K562 (cell line): Measurements from ENCODE around the gene TCFL5. TPM values are rescaled to one million over a fixed set of nuclear protein-coding genes. Genes with fewer than 3 reads are reported as not detected.

Experiments used
- BCOR ChIP-seq: fragments of 450-650 bp; IDR thresholded peaks from 2 replicates; pipeline ENCODE4 v1.6.1; 2016
- DNMT1 ChIP-seq: fragments of 450-650 bp; IDR thresholded peaks from 2 replicates; pipeline ENCODE4 v1.6.1; 2016; ENCODE audit warnings: antibody characterized with exemption, mild to moderate bottlenecking
- EZH2 ChIP-seq: IDR thresholded peaks from 2 replicates; pipeline ENCODE4 v1.6.1; 2012; ENCODE audit warnings: low read depth, mild to moderate bottlenecking, inconsistent platforms, low read length, borderline replicate concordance
- HMGXB4 ChIP-seq: sonication (generic); formaldehyde crosslinking; IDR thresholded peaks from 2 replicates; pipeline ENCODE4 v1.8.1; 2023; ENCODE audit warnings: mild to moderate bottlenecking, missing genetic modification reagents
- MEF2A ChIP-seq: IDR thresholded peaks from 2 replicates; pipeline ENCODE4 v1.6.1; 2011; ENCODE audit warnings: low read depth, mild to moderate bottlenecking, low read length, moderate library complexity; ENCODE audit not compliant: control insufficient read depth
- MNT ChIP-seq, 2 experiments: fragments of 450-650 bp; conservative IDR thresholded peaks; 2 replicates each; pipeline ENCODE4 v1.6.1; 2017; ENCODE audit warnings: mild to moderate bottlenecking in 2 of 2, moderate library complexity in 2 of 2
- NONO ChIP-seq, 2 experiments: fragments of 200-400 bp in 1 of 2; fragments of 450-650 bp in 1 of 2; formaldehyde crosslinking in 1 of 2; IDR thresholded peaks; 2 replicates each; pipeline ENCODE4 v1.6.1; 2017; ENCODE audit warnings: low read depth in 2 of 2, mild to moderate bottlenecking in 2 of 2, moderate library complexity in 2 of 2, low read length in 1 of 2
- RBBP5 ChIP-seq: fragments of 200-600 bp; sonication (generic); IDR thresholded peaks from 2 replicates; pipeline ENCODE4 v1.6.1; 2012; ENCODE audit warnings: borderline replicate concordance, mild to moderate bottlenecking, low read length, control low read depth, inconsistent platforms; ENCODE audit not compliant: insufficient read depth, poor library complexity, severe bottlenecking
- REST ChIP-seq, 2 experiments: fragments of 450-650 bp; formaldehyde crosslinking in 1 of 2; IDR thresholded peaks; 2 replicates each; pipeline versions ENCODE4 v1.4.0 to v1.6.1; 2014 to 2020; ENCODE audit warnings: mild to moderate bottlenecking in 2 of 2, borderline replicate concordance in 1 of 2, low read depth in 1 of 2
- SMAD1 ChIP-seq: fragments of 150-350 bp; IDR thresholded peaks from 2 replicates; pipeline ENCODE4 v1.6.1; 2014; ENCODE audit warnings: low read length, low read depth; ENCODE audit not compliant: partially characterized antibody
- ZNF347 ChIP-seq: fragments of 450-650 bp; formaldehyde crosslinking; IDR thresholded peaks from 2 replicates; pipeline ENCODE4 v1.4.0; 2020; ENCODE audit warnings: low read depth, mild to moderate bottlenecking, moderate library complexity
- polyA plus RNA-seq, 8 experiments: library from polyadenylated mRNA; depleted of rRNA in 4 of 8; stranded (reverse) in 5 of 8; unstranded in 3 of 8; fragments of >200 nt; fragmentation: Nextera tagmentation in 2 of 8; fragmentation: Illumina TruSeq in 1 of 8; extraction: Ambion mirVana in 2 of 8; extraction: Trizol in 1 of 8; gene quantifications; 2 replicates each; pipeline versions ENCODE4 v1.2.1 to v1.2.3, GENCODE V29; 2011 to 2014; ENCODE audit warnings: inconsistent platforms in 1 of 8, missing spikeins in 1 of 8
- total RNA-seq, 7 experiments: library from RNA; depleted of rRNA in 6 of 7; stranded (reverse); fragments of >200 nt in 6 of 7; fragmentation: Illumina TruSeq in 2 of 7; extraction: Trizol in 2 of 7; gene quantifications; 2 replicates each; pipeline versions ENCODE4 v1.2.1 to v1.2.3, GENCODE V29; 2011 to 2021; ENCODE audit warnings: low replicate concordance in 1 of 7

Gene TCFL5
- total and polyA plus RNA-seq, 9 of the 15 experiments (the other 6 are each of a cell fraction or from before 2014, with no cell fraction given): 1.00 to 12.6 (median 9.1) TPM

- TF ChIP-seq REST (IDR thresholded peaks at IDR 0.05; ENCODE audit: borderline replicate concordance) (peak; percentile 37; the same call in 1 of the 2 replicates), REST (CRISPR knock-in tag; IDR thresholded peaks at IDR 0.05; ENCODE audit: low read depth) (no peak; the same call in 1 of the 2 replicates), MEF2A (no peak), DNMT1 (no peak), MNT (conservative IDR thresholded peaks at IDR 0.05) (no peak), HMGXB4 (CRISPR knock-in tag) (no peak), SMAD1 (peak; percentile 26), ZNF347 (CRISPR knock-in tag) (no peak), RBBP5 (peak; percentile 6), EZH2 (no peak), NONO (IDR thresholded peaks at IDR 0.05; ENCODE audit: low read depth in 2 of 2, low read length in 1 of 2) (no peak), BCOR (no peak; the same call in 1 of the 2 replicates)
These were observed 14.1 kb upstream of the TCFL5 start (continued) for GRCh38 chr20:62875419-62876361.
